ENCODE results near the gene VEGFA. TPM values are rescaled to one million over a fixed set of nuclear protein-coding genes. Genes with fewer than 3 reads are reported as not detected.
A peak's percentile ranks its signal among the peaks of the same experiment; 100 is the strongest.

VEGFA gene
- total RNA-seq, 1 donor from 2014 or later: 236 TPM

- no peaks in the 10 kb centered on the region for H3K36me3 ChIP-seq (ENCODE audit: control insufficient read depth, insufficient read depth, low read length)
- no peaks in the 10 kb centered on the region for H3K27me3 ChIP-seq (ENCODE audit: control insufficient read depth, insufficient read depth, low read length)
- no peak for DNase-seq (ENCODE audit: low read depth)
- H3K4me3 ChIP-seq (ENCODE audit: low read depth, low read length): peak overlapping the region; percentile 88
- TF ChIP-seq, protein P1, sequence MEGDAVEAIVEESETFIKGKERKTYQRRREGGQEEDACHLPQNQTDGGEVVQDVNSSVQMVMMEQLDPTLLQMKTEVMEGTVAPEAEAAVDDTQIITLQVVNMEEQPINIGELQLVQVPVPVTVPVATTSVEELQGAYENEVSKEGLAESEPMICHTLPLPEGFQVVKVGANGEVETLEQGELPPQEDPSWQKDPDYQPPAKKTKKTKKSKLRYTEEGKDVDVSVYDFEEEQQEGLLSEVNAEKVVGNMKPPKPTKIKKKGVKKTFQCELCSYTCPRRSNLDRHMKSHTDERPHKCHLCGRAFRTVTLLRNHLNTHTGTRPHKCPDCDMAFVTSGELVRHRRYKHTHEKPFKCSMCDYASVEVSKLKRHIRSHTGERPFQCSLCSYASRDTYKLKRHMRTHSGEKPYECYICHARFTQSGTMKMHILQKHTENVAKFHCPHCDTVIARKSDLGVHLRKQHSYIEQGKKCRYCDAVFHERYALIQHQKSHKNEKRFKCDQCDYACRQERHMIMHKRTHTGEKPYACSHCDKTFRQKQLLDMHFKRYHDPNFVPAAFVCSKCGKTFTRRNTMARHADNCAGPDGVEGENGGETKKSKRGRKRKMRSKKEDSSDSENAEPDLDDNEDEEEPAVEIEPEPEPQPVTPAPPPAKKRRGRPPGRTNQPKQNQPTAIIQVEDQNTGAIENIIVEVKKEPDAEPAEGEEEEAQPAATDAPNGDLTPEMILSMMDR (IDR thresholded peaks at IDR 0.05; ENCODE audit: insufficient read depth, low read length, poor library complexity, severe bottlenecking): peak; percentile 91
Measured at GRCh38 chr6:43773050-43773979, 3.3 kb downstream of the VEGFA start.

GRCh38 chr6:43773980-43774775 lies 4.2 kb downstream of the VEGFA start:
- TF ChIP-seq, protein P1 (IDR thresholded peaks at IDR 0.05; ENCODE audit: insufficient read depth, low read length, poor library complexity, severe bottlenecking): no peak
- peak overlapping the region; percentile 88 for H3K4me3 ChIP-seq (ENCODE audit: low read depth, low read length)
- no peaks in the 10 kb centered on the region for H3K36me3 ChIP-seq (ENCODE audit: control insufficient read depth, insufficient read depth, low read length)
- no peak for DNase-seq (ENCODE audit: low read depth)
- no peaks in the 10 kb centered on the region for H3K27me3 ChIP-seq (ENCODE audit: control insufficient read depth, insufficient read depth, low read length)

DNA sequence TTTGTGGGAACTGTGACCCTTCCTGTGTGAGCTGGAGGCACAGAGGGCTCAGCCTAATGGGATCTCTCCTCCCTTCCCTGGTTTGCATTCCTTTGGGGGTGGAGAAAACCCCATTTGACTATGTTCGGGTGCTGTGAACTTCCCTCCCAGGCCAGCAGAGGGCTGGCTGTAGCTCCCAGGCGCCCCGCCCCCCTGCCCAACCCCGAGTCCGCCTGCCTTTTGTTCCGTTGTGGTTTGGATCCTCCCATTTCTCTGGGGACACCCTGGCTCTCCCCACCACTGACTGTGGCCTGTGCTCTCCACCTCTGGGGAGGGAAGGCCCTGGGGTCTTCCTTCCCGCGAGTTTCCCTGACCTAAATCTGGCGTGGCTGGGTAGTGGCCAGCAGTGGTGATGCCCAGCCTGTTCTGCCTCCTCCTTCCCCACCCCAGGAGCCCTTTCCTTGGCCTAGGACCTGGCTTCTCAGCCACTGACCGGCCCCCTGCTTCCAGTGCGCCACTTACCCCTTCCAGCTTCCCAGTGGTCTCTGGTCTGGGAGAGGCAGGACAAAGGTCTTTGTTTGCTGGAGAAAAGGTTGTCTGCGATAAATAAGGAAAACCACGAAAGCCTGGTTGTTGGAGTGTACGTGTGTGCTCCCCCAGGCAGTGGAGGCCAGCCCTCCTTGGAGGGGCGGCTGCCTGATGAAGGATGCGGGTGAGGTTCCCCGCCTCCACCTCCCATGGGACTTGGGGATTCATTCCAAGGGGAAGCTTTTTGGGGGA lies 4.9 kb downstream of the VEGFA start:
- H3K4me3 ChIP-seq (ENCODE audit: low read depth, low read length): peak overlapping the region; percentile 5
- no peak for DNase-seq (ENCODE audit: low read depth)
- TF ChIP-seq, protein P1 (IDR thresholded peaks at IDR 0.05; ENCODE audit: insufficient read depth, low read length, poor library complexity, severe bottlenecking): peak; percentile 93
- H3K36me3 ChIP-seq (ENCODE audit: control insufficient read depth, insufficient read depth, low read length): no peaks in the 10 kb centered on the region
- H3K27me3 ChIP-seq (ENCODE audit: control insufficient read depth, insufficient read depth, low read length): no peaks in the 10 kb centered on the region

DNA sequence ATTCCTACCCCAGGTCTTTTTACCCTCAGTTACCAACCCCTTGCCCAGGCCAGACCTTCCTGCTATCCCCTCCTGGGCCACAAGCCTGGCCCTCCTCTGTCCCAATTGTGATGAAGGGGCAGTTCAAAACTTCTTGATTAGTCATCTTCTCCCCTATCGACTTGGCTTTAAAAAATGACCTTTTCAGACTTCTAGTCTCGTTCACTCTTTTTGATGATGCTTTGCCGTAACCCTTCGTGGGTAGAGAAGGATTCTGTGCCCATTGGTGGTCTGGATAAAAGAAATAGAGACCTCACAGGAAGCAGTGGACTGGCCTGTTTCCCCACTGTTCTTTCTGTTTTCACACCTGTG lies 5.5 kb downstream of the VEGFA start:
- TF ChIP-seq, protein P1 (IDR thresholded peaks at IDR 0.05; ENCODE audit: insufficient read depth, low read length, poor library complexity, severe bottlenecking): no peak
- no peak overlapping the region for H3K4me3 ChIP-seq (ENCODE audit: low read depth, low read length)
- no peak for DNase-seq (ENCODE audit: low read depth)
- peaks cover 1% of the 10 kb centered on the region for H3K36me3 ChIP-seq (ENCODE audit: control insufficient read depth, insufficient read depth, low read length)
- no peaks in the 10 kb centered on the region for H3K27me3 ChIP-seq (ENCODE audit: control insufficient read depth, insufficient read depth, low read length)

- no peaks in the 10 kb centered on the region for H3K27me3 ChIP-seq (ENCODE audit: control insufficient read depth, insufficient read depth, low read length)
- peaks cover 1% of the 10 kb centered on the region for H3K36me3 ChIP-seq (ENCODE audit: control insufficient read depth, insufficient read depth, low read length)
- H3K4me3 ChIP-seq (ENCODE audit: low read depth, low read length): no peak overlapping the region
- DNase-seq (ENCODE audit: low read depth): no peak
- TF ChIP-seq, protein P1 (IDR thresholded peaks at IDR 0.05; ENCODE audit: insufficient read depth, low read length, poor library complexity, severe bottlenecking): no peak
Measured at GRCh38 chr6:43776115-43776798, 6.2 kb downstream of the VEGFA start.
